C4-2B (cell line): ENCODE data around the gene SVBP.

Source experiments
- ZFX ChIP-seq: fragments of 450-650 bp; IDR thresholded peaks from 2 replicates; pipeline ENCODE4 v1.6.1; 2017
- TF ChIP-seq, protein P1 (sequence below): fragments of 450-650 bp; conservative IDR thresholded peaks from 2 replicates; pipeline ENCODE4 v1.5.1; 2017; ENCODE audit warnings: mild to moderate bottlenecking

- TF ChIP-seq, protein P1, sequence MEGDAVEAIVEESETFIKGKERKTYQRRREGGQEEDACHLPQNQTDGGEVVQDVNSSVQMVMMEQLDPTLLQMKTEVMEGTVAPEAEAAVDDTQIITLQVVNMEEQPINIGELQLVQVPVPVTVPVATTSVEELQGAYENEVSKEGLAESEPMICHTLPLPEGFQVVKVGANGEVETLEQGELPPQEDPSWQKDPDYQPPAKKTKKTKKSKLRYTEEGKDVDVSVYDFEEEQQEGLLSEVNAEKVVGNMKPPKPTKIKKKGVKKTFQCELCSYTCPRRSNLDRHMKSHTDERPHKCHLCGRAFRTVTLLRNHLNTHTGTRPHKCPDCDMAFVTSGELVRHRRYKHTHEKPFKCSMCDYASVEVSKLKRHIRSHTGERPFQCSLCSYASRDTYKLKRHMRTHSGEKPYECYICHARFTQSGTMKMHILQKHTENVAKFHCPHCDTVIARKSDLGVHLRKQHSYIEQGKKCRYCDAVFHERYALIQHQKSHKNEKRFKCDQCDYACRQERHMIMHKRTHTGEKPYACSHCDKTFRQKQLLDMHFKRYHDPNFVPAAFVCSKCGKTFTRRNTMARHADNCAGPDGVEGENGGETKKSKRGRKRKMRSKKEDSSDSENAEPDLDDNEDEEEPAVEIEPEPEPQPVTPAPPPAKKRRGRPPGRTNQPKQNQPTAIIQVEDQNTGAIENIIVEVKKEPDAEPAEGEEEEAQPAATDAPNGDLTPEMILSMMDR, result no peak
- no peak for TF ChIP-seq ZFX
Observed at GRCh38 chr1:42841440-42842147, 24.4 kb upstream of the SVBP start.
